ENCODE results near the gene KRCC1.

DNA sequence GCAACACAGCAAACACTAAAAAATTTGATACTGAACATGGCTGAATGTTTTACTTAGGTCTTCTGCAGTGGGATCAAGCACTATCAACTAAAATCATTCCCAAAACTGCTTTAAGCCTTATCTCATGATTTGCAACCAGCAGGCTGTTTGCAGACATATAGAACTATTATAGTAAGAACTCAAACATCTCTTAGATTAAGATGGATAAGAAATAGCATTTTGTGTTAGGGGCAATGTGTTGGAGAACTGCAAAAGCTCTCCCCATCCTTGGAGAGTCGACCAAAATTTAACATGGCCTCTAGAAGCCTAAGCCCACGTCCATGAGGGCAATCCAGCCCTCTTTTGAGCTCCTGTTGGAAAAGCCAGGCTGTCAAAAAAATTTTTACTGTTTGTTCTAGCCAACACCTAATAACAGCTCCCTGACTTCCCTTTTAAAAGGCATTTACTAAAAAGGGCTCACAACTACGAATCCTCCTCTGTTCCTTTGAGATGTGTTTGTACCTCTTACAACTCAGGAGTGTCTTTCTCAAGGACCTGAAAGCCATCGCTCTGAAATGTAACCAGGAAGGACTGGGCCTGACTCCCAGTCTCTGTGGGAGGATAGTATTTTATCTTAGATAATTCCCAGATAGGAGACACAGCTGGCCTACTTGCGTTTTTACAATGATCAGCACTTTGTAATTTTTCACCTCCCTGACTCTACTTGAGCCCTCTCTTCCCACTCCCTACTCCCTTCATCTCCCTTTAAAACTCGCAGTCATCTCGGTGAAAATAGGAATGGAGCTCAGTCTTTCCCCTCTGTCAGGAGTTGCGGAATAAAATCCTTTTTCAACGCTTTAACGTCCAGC lies 1.4 kb downstream of the KRCC1 start:
- TF ChIP-seq, protein P1, sequence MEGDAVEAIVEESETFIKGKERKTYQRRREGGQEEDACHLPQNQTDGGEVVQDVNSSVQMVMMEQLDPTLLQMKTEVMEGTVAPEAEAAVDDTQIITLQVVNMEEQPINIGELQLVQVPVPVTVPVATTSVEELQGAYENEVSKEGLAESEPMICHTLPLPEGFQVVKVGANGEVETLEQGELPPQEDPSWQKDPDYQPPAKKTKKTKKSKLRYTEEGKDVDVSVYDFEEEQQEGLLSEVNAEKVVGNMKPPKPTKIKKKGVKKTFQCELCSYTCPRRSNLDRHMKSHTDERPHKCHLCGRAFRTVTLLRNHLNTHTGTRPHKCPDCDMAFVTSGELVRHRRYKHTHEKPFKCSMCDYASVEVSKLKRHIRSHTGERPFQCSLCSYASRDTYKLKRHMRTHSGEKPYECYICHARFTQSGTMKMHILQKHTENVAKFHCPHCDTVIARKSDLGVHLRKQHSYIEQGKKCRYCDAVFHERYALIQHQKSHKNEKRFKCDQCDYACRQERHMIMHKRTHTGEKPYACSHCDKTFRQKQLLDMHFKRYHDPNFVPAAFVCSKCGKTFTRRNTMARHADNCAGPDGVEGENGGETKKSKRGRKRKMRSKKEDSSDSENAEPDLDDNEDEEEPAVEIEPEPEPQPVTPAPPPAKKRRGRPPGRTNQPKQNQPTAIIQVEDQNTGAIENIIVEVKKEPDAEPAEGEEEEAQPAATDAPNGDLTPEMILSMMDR (IDR thresholded peaks at IDR 0.05), result no peak
- TF ChIP-seq ZFX (IDR thresholded peaks at IDR 0.05; ENCODE audit: borderline replicate concordance), result no peak
